ENCODE data around the gene P2RY4. TPM values are rescaled to one million over a fixed set of nuclear protein-coding genes. Genes with fewer than 3 reads are reported as not detected.

P2RY4 gene
- total and polyA plus RNA-seq, 2 donors (not counting 3 experiments of a cell fraction or from before 2014, with no cell fraction given): 0.22 TPM; not detected in 1

- BruUV-seq (replicated peaks): no TSS peak
- DNase-seq (ENCODE audit: low read depth, low spot score) (no peak), FAIRE-seq (no peak)
- Histone ChIP-seq H3K9ac (replicated peaks; ENCODE audit: extremely low read depth, insufficient read depth, low read length) (no peak overlapping the region), H3K9me1 (replicated peaks; ENCODE audit: control insufficient read depth, extremely low read depth, insufficient read depth, low read length) (no peaks in the 10 kb centered on the region), H3K4me2 (ENCODE audit: insufficient read depth, low read length) (no peak overlapping the region), H3K4me3 (replicated peaks in 1 of 3; ENCODE audit: insufficient read depth in 1 of 3, low read depth in 1 of 3, low read length in 3 of 3) (no peak overlapping the region), H3K9me3 (replicated peaks; ENCODE audit: control insufficient read depth, insufficient read depth, low read length) (no peaks in the 10 kb centered on the region), H3K4me1 (ENCODE audit: control insufficient read depth, extremely low read depth, insufficient read depth, low read length) (no peaks in the 10 kb centered on the region), H3K79me2 (ENCODE audit: control insufficient read depth, insufficient read depth, low read length) (no peaks in the 10 kb centered on the region), H4K20me1 (replicated peaks; ENCODE audit: control insufficient read depth, extremely low read depth, insufficient read depth, low read length) (no peaks in the 10 kb centered on the region), H3K27ac (ENCODE audit: insufficient read depth, low read depth, low read length) (no peak overlapping the region), H3K36me3 (ENCODE audit: control insufficient read depth in 2 of 2, extremely low read depth in 1 of 2, insufficient read depth in 2 of 2, low read length in 2 of 2) (no peaks in the 10 kb centered on the region), H3K27me3 (ENCODE audit: control insufficient read depth in 2 of 2, insufficient read depth in 2 of 2, low read length in 2 of 2) (no peaks in the 10 kb centered on the region), H2AFZ (ENCODE audit: low read depth, low read length) (no peak overlapping the region)
- no peak for TF ChIP-seq GATA2 (IDR thresholded peaks at IDR 0.05; ENCODE audit: insufficient read depth, insufficient read length, low read depth, low read length)
- no peak for TF ChIP-seq MAX (IDR thresholded peaks at IDR 0.05; ENCODE audit: insufficient read depth, insufficient read length)
- TF ChIP-seq MYC (IDR thresholded peaks at IDR 0.05; ENCODE audit: low read depth, low read length): no peak
- no peak for TF ChIP-seq JUN (IDR thresholded peaks at IDR 0.05; ENCODE audit: borderline replicate concordance, insufficient read depth, insufficient read length, low read depth)
- no peak for TF ChIP-seq EZH2 (IDR thresholded peaks at IDR 0.05; ENCODE audit: borderline replicate concordance, low read depth, low read length, severe bottlenecking)
- no peak for TF ChIP-seq POLR2A (IDR thresholded peaks at IDR 0.05; ENCODE audit: low read depth, low read length)
- TF ChIP-seq POLR2AphosphoS5 (IDR thresholded peaks at IDR 0.05; ENCODE audit: insufficient read depth, low read depth, low read length): no peak
- no peak for TF ChIP-seq FOS (IDR thresholded peaks at IDR 0.05; ENCODE audit: borderline replicate concordance, insufficient read depth, low read length)
- no peak for TF ChIP-seq CTCF (IDR thresholded peaks at IDR 0.05; ENCODE audit: extremely low read depth in 1 of 2, insufficient read depth in 1 of 2, low read depth in 1 of 2, low read length in 2 of 2)
- dilution Hi-C loops (cut with MboI; ENCODE audit: extremely low pct_ligation_motif_present, low sequenced_read_pairs) (no loop called here), intact Hi-C loops (cut with micrococcal nuclease) (no loop called here)
- CTCF ChIA-PET: no interaction called here
- POLR2A ChIA-PET: no interaction called here
These were observed 19.3 kb downstream of the P2RY4 start for GRCh38 chrX:70240751-70241150.

All from endothelial cell of umbilical vein (primary cell).